CD14-positive monocyte (primary cell): Measurements from ENCODE around the gene CACNG6. TPM values are rescaled to one million over a fixed set of nuclear protein-coding genes. Genes with fewer than 3 reads are reported as not detected.
"Not testable (repeated sequence)": the region's sequence is repeated elsewhere in the genome, so short reads cannot be mapped to it uniquely, and the experiment has no call there.

Source experiments
- DNase-seq, 3 donors: peaks; one replicate each; pipeline ENCODE4 v3.0.0-alpha.2; 2011 to 2022
- H2AFZ ChIP-seq: 2 replicates; pipeline ENCODE4 v1.6.0; 2012; ENCODE audit warnings: mild to moderate bottlenecking, low read depth, low read length, inconsistent platforms; ENCODE audit not compliant: insufficient read depth, poor library complexity, severe bottlenecking
- H3K27ac ChIP-seq, 2 donors: 1 replicate in 1 of 2; 2 replicates in 1 of 2; pipeline ENCODE4 v1.5.1; 2012 to 2013; ENCODE audit warnings: low read length in 2 of 2, control low read depth in 1 of 2, inconsistent platforms in 1 of 2, low read depth in 1 of 2, mild to moderate bottlenecking in 1 of 2
- H3K27me3 ChIP-seq, 2 donors: one replicate each; pipeline versions ENCODE4 v1.6.0 to v1.6.1; 2011 to 2013; ENCODE audit warnings: low read length in 2 of 2; ENCODE audit not compliant: control insufficient read depth in 2 of 2, insufficient read depth in 2 of 2
- H3K36me3 ChIP-seq, 2 donors: replicated peaks in 1 of 2; 1 replicate in 1 of 2; 2 replicates in 1 of 2; pipeline versions ENCODE4 v1.5.1 to v1.6.1; 2012 to 2013; ENCODE audit warnings: low read length in 2 of 2, control low read depth in 1 of 2, inconsistent platforms in 1 of 2, mild to moderate bottlenecking in 1 of 2; ENCODE audit not compliant: insufficient read depth in 2 of 2, control insufficient read depth in 1 of 2
- H3K4me1 ChIP-seq, 2 donors: 1 replicate in 1 of 2; 2 replicates in 1 of 2; pipeline versions ENCODE4 v1.5.1 to v1.6.1; 2012 to 2013; ENCODE audit warnings: low read length in 2 of 2, control low read depth in 1 of 2, inconsistent platforms in 1 of 2, mild to moderate bottlenecking in 1 of 2, moderate library complexity in 1 of 2; ENCODE audit not compliant: insufficient read depth in 2 of 2, control insufficient read depth in 1 of 2
- H3K4me2 ChIP-seq: replicated peaks from 2 replicates; pipeline ENCODE3; 2012; ENCODE audit warnings: low read length, moderate library complexity, mild to moderate bottlenecking; ENCODE audit not compliant: poor library complexity, severe bottlenecking; ENCODE audit errors: extremely low read depth
- H3K4me3 ChIP-seq, 3 experiments: fragments of 200-600 bp in 1 of 3; sonication (generic) in 1 of 3; replicated peaks in 1 of 3; 1 replicate in 2 of 3; 2 replicates in 1 of 3; pipeline ENCODE4 v1.5.1; 2011 to 2013; ENCODE audit warnings: low read length in 3 of 3, mild to moderate bottlenecking in 3 of 3, control low read depth in 2 of 3, low read depth in 2 of 3, inconsistent platforms in 1 of 3, moderate library complexity in 1 of 3
- H3K79me2 ChIP-seq: 2 replicates; pipeline ENCODE4 v1.6.0; 2012; ENCODE audit warnings: mild to moderate bottlenecking, control low read depth, inconsistent platforms, low read length, moderate library complexity; ENCODE audit not compliant: insufficient read depth
- H3K9ac ChIP-seq: 2 replicates; pipeline ENCODE4 v1.6.0; 2017; ENCODE audit warnings: low read length, mild to moderate bottlenecking; ENCODE audit not compliant: insufficient read depth, poor library complexity, severe bottlenecking
- H3K9me3 ChIP-seq, 2 donors: replicated peaks in 1 of 2; 1 replicate in 1 of 2; 2 replicates in 1 of 2; pipeline versions ENCODE4 v1.5.1 to v1.6.1; 2012 to 2013; ENCODE audit warnings: low read length in 2 of 2, control low read depth in 1 of 2; ENCODE audit not compliant: control insufficient read depth in 1 of 2, insufficient read depth in 1 of 2
- H4K20me1 ChIP-seq: 2 replicates; pipeline ENCODE4 v1.6.0; 2012; ENCODE audit warnings: mild to moderate bottlenecking, low read length, control low read depth, moderate library complexity; ENCODE audit not compliant: insufficient read depth
- H3K27ac Mint-ChIP-seq, 7 donors: one replicate each; pipeline ENCODE4 v1.8.0; 2020; ENCODE audit warnings: mild to moderate bottlenecking in 7 of 7, mixed read lengths in 7 of 7, moderate library complexity in 6 of 7, inconsistent platforms in 2 of 7
- H3K27me3 Mint-ChIP-seq, 3 donors: one replicate each; pipeline ENCODE4 v1.8.0; 2021 to 2022; ENCODE audit warnings: low read depth in 3 of 3, mild to moderate bottlenecking in 3 of 3, mixed read lengths in 3 of 3, moderate library complexity in 3 of 3, inconsistent platforms in 1 of 3
- H3K36me3 Mint-ChIP-seq, 2 donors: one replicate each; pipeline ENCODE4 v1.8.0; 2020; ENCODE audit warnings: mixed read lengths in 2 of 2, inconsistent platforms in 1 of 2, mild to moderate bottlenecking in 1 of 2
- H3K4me1 Mint-ChIP-seq: one replicate; pipeline ENCODE4 v1.8.0; 2020; ENCODE audit warnings: mild to moderate bottlenecking, mixed read lengths
- H3K4me3 Mint-ChIP-seq, 2 donors: one replicate each; pipeline ENCODE4 v1.8.0; 2020; ENCODE audit warnings: mild to moderate bottlenecking in 2 of 2, mixed read lengths in 2 of 2, moderate library complexity in 1 of 2
- H3K9me3 Mint-ChIP-seq, 7 donors: one replicate each; pipeline ENCODE4 v1.8.0; 2020 to 2022; ENCODE audit warnings: mixed read lengths in 7 of 7, mild to moderate bottlenecking in 6 of 7, moderate library complexity in 6 of 7, inconsistent platforms in 2 of 7
- CTCF ChIP-seq: fragments of 200-600 bp; IDR thresholded peaks from one replicate; pipeline ENCODE4 v1.8.0; 2022; ENCODE audit warnings: antibody characterized with exemption, mild to moderate bottlenecking
- WGBS: methylation state at CpG from one replicate; pipeline ENCODE4 v1.1.5; 2013; ENCODE audit warnings: missing lambda C conversion rate; ENCODE audit not compliant: insufficient coverage; 5-methylcytosine and 5-hydroxymethylcytosine counted together
- intact Hi-C, 2 donors: fragments of 100-400 bp; cut with micrococcal nuclease; formaldehyde crosslinking; loops; one replicate each; pipeline versions ENCODE4 v1.15.0 to v1.15.1; 2023
- polyA plus RNA-seq, 3 donors: library from polyadenylated mRNA; depleted of rRNA in 1 of 3; unstranded in 2 of 3; stranded (reverse) in 1 of 3; fragments of 300-500 nt in 2 of 3; fragments of >200 nt in 1 of 3; fragmentation: Illumina TruSeq in 2 of 3; gene quantifications; 1 replicate in 2 of 3; 2 replicates in 1 of 3; pipeline ENCODE4 v1.2.3, GENCODE V29; 2012 to 2021

The CACNG6 gene
- polyA plus RNA-seq, 3 donors = 0.08 to 0.18 TPM; not detected in 1

- Histone ChIP-seq H2AFZ (peak overlapping the region; percentile 7), H3K9ac (no peak overlapping the region), H3K9me3 (no peaks in the 10 kb centered on the region), H3K4me3 (no peak overlapping the region), H3K36me3 (no peaks in the 10 kb centered on the region), H3K4me2 (peak overlapping the region; percentile 36), H3K27ac (no peak overlapping the region), H4K20me1 (no peaks in the 10 kb centered on the region), H3K79me2 (no peaks in the 10 kb centered on the region), H3K4me1 (peaks cover 17 to 24% of the 10 kb centered on the region in 2 donors), H3K27me3 (peaks cover 0 to 6% of the 10 kb centered on the region in 2 donors)
- no peak overlapping the region for H3K27ac Mint-ChIP-seq
- no peaks in the 10 kb centered on the region for H3K36me3 Mint-ChIP-seq
- peaks cover 10 to 15% (median 12%) of the 10 kb centered on the region in 3 donors for H3K27me3 Mint-ChIP-seq
- intact Hi-C loops = loop anchor here (2.0 kb wide), 2 partner anchors 124 to 238 kb away; no protein-coding TSS in a partner anchor
- peaks cover 20% of the 10 kb centered on the region for H3K4me1 Mint-ChIP-seq
- peak overlapping the region in 1 of 2 donors; percentile 28 for H3K4me3 Mint-ChIP-seq
- no peak for DNase-seq
- TF ChIP-seq CTCF = peak; percentile 22
- no peaks in the 10 kb centered on the region for H3K9me3 Mint-ChIP-seq
- WGBS = 37% methylated on average over 9 of the region's 13 CpGs
Observed at GRCh38 chr19:54030895-54031586, 39.6 kb downstream of the CACNG6 start.

GRCh38 chr19:54035215-54036178 is 44.1 kb downstream of the CACNG6 start:
- Histone ChIP-seq H2AFZ (no peak overlapping the region), H3K27ac (no peak overlapping the region), H4K20me1 (no peaks in the 10 kb centered on the region), H3K36me3 (peaks cover 0 to 7% of the 10 kb centered on the region in 2 donors), H3K79me2 (no peaks in the 10 kb centered on the region), H3K9ac (no peak overlapping the region), H3K4me1 (peaks cover 0 to 7% of the 10 kb centered on the region in 2 donors), H3K9me3 (no peaks in the 10 kb centered on the region), H3K27me3 (peaks cover 0 to 6% of the 10 kb centered on the region in 2 donors), H3K4me2 (no peak overlapping the region), H3K4me3 (no peak overlapping the region)
- H3K4me1 Mint-ChIP-seq = peaks cover 6% of the 10 kb centered on the region
- intact Hi-C loops = no loop called here
- H3K36me3 Mint-ChIP-seq = peaks cover 3 to 8% of the 10 kb centered on the region in 2 donors
- H3K27ac Mint-ChIP-seq = peak overlapping the region in 1 of 7 donors; percentile 12
- peaks cover 0 to 4% (median 1%) of the 10 kb centered on the region in 7 donors for H3K9me3 Mint-ChIP-seq
- peak in 2 of 3 donors; percentile 19 to 27 for DNase-seq
- H3K4me3 Mint-ChIP-seq = no peak overlapping the region
- WGBS = 44% methylated on average over 2 of the region's 4 CpGs
- no peak for TF ChIP-seq CTCF
- H3K27me3 Mint-ChIP-seq = peaks cover 8 to 19% (median 8%) of the 10 kb centered on the region in 3 donors

GRCh38 chr19:54036542-54036941 is 45.1 kb downstream of the CACNG6 start:
- H3K4me1 ChIP-seq, H3K9ac ChIP-seq, H4K20me1 ChIP-seq, H3K27ac ChIP-seq, H2AFZ ChIP-seq, H3K4me2 ChIP-seq, intact Hi-C loops, H3K27me3 ChIP-seq, H3K9me3 Mint-ChIP-seq, H3K27ac Mint-ChIP-seq, H3K79me2 ChIP-seq, H3K9me3 ChIP-seq, DNase-seq, H3K4me1 Mint-ChIP-seq, H3K4me3 Mint-ChIP-seq, H3K4me3 ChIP-seq: not testable (repeated sequence)
- WGBS = 100% methylated on average over 3 of the region's 5 CpGs
- H3K36me3 Mint-ChIP-seq = peaks cover 9 to 16% of the 10 kb centered on the region in 2 donors
- H3K36me3 ChIP-seq = peaks cover 2 to 15% of the 10 kb centered on the region in 2 donors
- peaks cover 7 to 18% (median 8%) of the 10 kb centered on the region in 3 donors for H3K27me3 Mint-ChIP-seq
